HepG2 (cell line): ENCODE data around the gene SPRR5. TPM values are rescaled to one million over a fixed set of nuclear protein-coding genes. Genes with fewer than 3 reads are reported as not detected.

Experiments
- ATAC-seq: fragments of 200-7000 bp; cut with Tn5 transposase; 3 replicates; pipeline ENCODE4 v1.9.1; 2020; ENCODE audit warnings: mild to moderate bottlenecking, moderate library complexity
- BruUV-seq: library from RNA; stranded (reverse); fragments of 400-500 nt; replicated peaks from 2 replicates; lab custom pipeline; 2021; lab: Mats Ljungman, UMichigan
- CTCF ChIA-PET: fragments of 300-600 bp; formaldehyde crosslinking; extraction: SDS; loops from one replicate; lab custom pipeline; 2021; ENCODE audit warnings: low total read pairs, inconsistent platforms, low intra/inter-chr PET ratio; lab: Yijun Ruan, JAX
- POLR2A ChIA-PET: fragments of 350-600 bp; sonication (Branson Sonifier 250); formaldehyde crosslinking; loops from one replicate; lab custom pipeline; 2020; ENCODE audit warnings: antibody characterized with exemption, inconsistent platforms; lab: Yijun Ruan, JAX
- DNase-seq: peaks from one replicate; pipeline ENCODE4 v3.0.0-alpha.2; 2015; ENCODE audit warnings: low spot score
- FAIRE-seq: peaks from 3 replicates; lab custom pipeline; 2011; peaks lifted over from hg19 to GRCh38; lab: Jason Lieb, UNC
- H2AFZ ChIP-seq: one replicate; pipeline ENCODE4 v1.6.1; 2011; ENCODE audit warnings: low read length, inconsistent platforms
- H3K27ac ChIP-seq: fragments of 300-600 bp; 3 replicates; pipeline ENCODE4 v1.8.0; 2011; ENCODE audit warnings: mixed run types, mild to moderate bottlenecking, mixed read lengths, low read length, inconsistent platforms; ENCODE audit not compliant: insufficient read depth; ENCODE audit errors: extremely low read length
- H3K27me3 ChIP-seq, 2 experiments: fragments of 200-600 bp in 1 of 2; 2 replicates in 1 of 2; 3 replicates in 1 of 2; pipeline versions ENCODE4 v1.6.0 to v1.8.0; 2011; ENCODE audit warnings: low read length in 2 of 2, mild to moderate bottlenecking in 2 of 2, moderate library complexity in 2 of 2, inconsistent platforms in 1 of 2; ENCODE audit not compliant: insufficient read depth in 2 of 2, control insufficient read depth in 1 of 2
- H3K36me3 ChIP-seq, 2 experiments: fragments of 200-600 bp in 1 of 2; replicated peaks in 1 of 2; 2 replicates in 1 of 2; 3 replicates in 1 of 2; pipeline versions ENCODE4 v1.5.1 to v1.8.0; 2011; ENCODE audit warnings: low read length in 2 of 2, inconsistent platforms in 1 of 2; ENCODE audit not compliant: insufficient read depth in 2 of 2, control insufficient read depth in 1 of 2
- H3K4me1 ChIP-seq: 2 replicates; pipeline ENCODE4 v1.5.1; 2012; ENCODE audit warnings: low read length, inconsistent platforms; ENCODE audit not compliant: insufficient read depth
- H3K4me2 ChIP-seq: 2 replicates; pipeline ENCODE4 v1.6.0; 2011; ENCODE audit warnings: low read depth, low read length, inconsistent platforms
- H3K4me3 ChIP-seq, 3 experiments: fragments of 200-600 bp in 1 of 3; sonication (generic), shearing (Covaris generic) in 1 of 3; replicated peaks in 1 of 3; 2 replicates each; pipeline ENCODE4 v1.5.1; 2011 to 2016; ENCODE audit warnings: low read length in 3 of 3, inconsistent platforms in 2 of 3, low read depth in 2 of 3, mild to moderate bottlenecking in 2 of 3, control low read depth in 1 of 3, mixed read lengths in 1 of 3; ENCODE audit not compliant: insufficient read depth in 1 of 3
- H3K79me2 ChIP-seq: one replicate; pipeline ENCODE4 v1.6.1; 2011; ENCODE audit warnings: low read length, inconsistent platforms; ENCODE audit not compliant: insufficient read depth
- H3K9ac ChIP-seq: 2 replicates; pipeline ENCODE4 v1.6.0; 2011; ENCODE audit warnings: mild to moderate bottlenecking, low read depth, low read length, inconsistent platforms; ENCODE audit not compliant: insufficient read depth
- H3K9me3 ChIP-seq: 2 replicates; pipeline ENCODE4 v1.5.1; 2012; ENCODE audit warnings: mild to moderate bottlenecking, low read length
- H4K20me1 ChIP-seq: 2 replicates; pipeline ENCODE4 v1.6.0; 2011; ENCODE audit warnings: inconsistent platforms, mild to moderate bottlenecking, low read length, moderate library complexity; ENCODE audit not compliant: insufficient read depth
- FOXK2 ChIP-seq: fragments of 450-650 bp; IDR thresholded peaks from 2 replicates; pipeline ENCODE4 v1.6.1; 2016
- GTF2F1 ChIP-seq: fragments of 150-350 bp; IDR thresholded peaks from 2 replicates; pipeline ENCODE4 v1.6.1; 2014; ENCODE audit warnings: low read length
- MBNL3 ChIP-seq: fragments of 250-450 bp; sonication (Bioruptor Pico); conservative IDR thresholded peaks from 2 replicates; pipeline ENCODE4 v1.8.0; 2022; ENCODE audit warnings: mild to moderate bottlenecking, inconsistent platforms
- SMARCE1 ChIP-seq: fragments of 450-650 bp; IDR thresholded peaks from 2 replicates; pipeline ENCODE4 v1.6.1; 2017; ENCODE audit warnings: borderline replicate concordance
- SUZ12 ChIP-seq: fragments of 150-350 bp; IDR thresholded peaks from 2 replicates; pipeline ENCODE4 v1.6.1; 2014; ENCODE audit warnings: low read depth, low read length
- XRCC5 ChIP-seq: fragments of 200-400 bp; formaldehyde crosslinking; optimal IDR thresholded peaks from 2 replicates; pipeline ENCODE3; 2017; ENCODE audit warnings: mild to moderate bottlenecking, low read length
- YEATS4 ChIP-seq: sonication (generic); formaldehyde crosslinking; IDR thresholded peaks from 2 replicates; pipeline ENCODE4 v1.4.0; 2020; ENCODE audit warnings: missing genetic modification reagents, borderline replicate concordance
- ZKSCAN1 ChIP-seq: fragments of 150-350 bp; IDR thresholded peaks from 2 replicates; pipeline ENCODE4 v1.6.1; 2014; ENCODE audit warnings: low read length
- ZNF121 ChIP-seq: sonication (generic); formaldehyde crosslinking; IDR thresholded peaks from 2 replicates; pipeline ENCODE4 v1.5.0; 2020; ENCODE audit warnings: mild to moderate bottlenecking, missing genetic modification reagents
- ZNF180 ChIP-seq: sonication (generic); formaldehyde crosslinking; IDR thresholded peaks from 2 replicates; pipeline ENCODE4 v1.4.0; 2020; ENCODE audit warnings: low read depth, missing genetic modification reagents, borderline replicate concordance
- ZNF616 ChIP-seq: sonication (generic); formaldehyde crosslinking; IDR thresholded peaks from 2 replicates; pipeline ENCODE4 v1.5.0; 2020; ENCODE audit warnings: low read depth, mild to moderate bottlenecking, missing genetic modification reagents
- ZNF644 ChIP-seq: IDR thresholded peaks from 2 replicates; pipeline ENCODE4 v1.6.1; 2016; ENCODE audit warnings: low read depth
- WGBS: methylation state at CpG from one replicate; pipeline ENCODE4 v1.1.6; 2017; ENCODE audit warnings: low lambda C conversion rate; 5-methylcytosine and 5-hydroxymethylcytosine counted together
- in situ Hi-C: cut with HindIII; loops from 2 replicates; pipeline ENCODE4 v1.10.0; 2017; ENCODE audit warnings: low pct_unique_long_range_greater_than_20kb; ENCODE audit not compliant: extremely low pct_ligation_motif_present
- intact Hi-C: fragments of 100-400 bp; cut with micrococcal nuclease; formaldehyde crosslinking; loops from one replicate; pipeline ENCODE4 v1.10.0; 2022; ENCODE audit not compliant: unreplicated experiment
- polyA plus RNA-seq, 8 experiments: library from polyadenylated mRNA; depleted of rRNA in 3 of 8; stranded (reverse) in 7 of 8; unstranded in 1 of 8; fragments of >200 nt; fragmentation: Illumina TruSeq in 4 of 8; extraction: Trizol in 4 of 8; gene quantifications; 2 replicates each; pipeline versions ENCODE4 v1.2.1 to v1.2.3, GENCODE V29; 2011 to 2016; ENCODE audit warnings: low read depth in 4 of 8, missing spikeins in 1 of 8, mixed read lengths in 1 of 8; ENCODE audit not compliant: insufficient read depth in 1 of 8
- total RNA-seq, 5 experiments: library from RNA; depleted of rRNA; stranded (reverse); fragments of >200 nt; fragmentation: Illumina TruSeq; extraction: Trizol; gene quantifications; 2 replicates each; pipeline ENCODE4 v1.2.3, GENCODE V29; 2016; ENCODE audit warnings: low read depth in 1 of 5
- TF ChIP-seq, protein P1 (sequence below): sonication (generic); formaldehyde crosslinking; IDR thresholded peaks from 2 replicates; pipeline ENCODE4 v1.4.0; 2020; ENCODE audit warnings: mild to moderate bottlenecking, missing genetic modification reagents
- TF ChIP-seq, protein P2 (sequence below): sonication (generic); formaldehyde crosslinking; IDR thresholded peaks from 2 replicates; pipeline ENCODE4 v1.8.1; 2022; ENCODE audit warnings: low read depth, mild to moderate bottlenecking, missing genetic modification reagents
- TF ChIP-seq, protein P3 (sequence below): sonication (generic); formaldehyde crosslinking; IDR thresholded peaks from 2 replicates; pipeline ENCODE4 v1.4.0; 2020; ENCODE audit warnings: mild to moderate bottlenecking, missing genetic modification reagents
- TF ChIP-seq, protein P4 (sequence below): sonication (generic); formaldehyde crosslinking; IDR thresholded peaks from 2 replicates; pipeline ENCODE4 v1.5.0; 2020; ENCODE audit warnings: mild to moderate bottlenecking, missing genetic modification reagents

SPRR5 gene
- total and polyA plus RNA-seq, 2 of the 13 experiments (the other 11 are each of a cell fraction or from before 2014, with no cell fraction given) = not detected

DNA sequence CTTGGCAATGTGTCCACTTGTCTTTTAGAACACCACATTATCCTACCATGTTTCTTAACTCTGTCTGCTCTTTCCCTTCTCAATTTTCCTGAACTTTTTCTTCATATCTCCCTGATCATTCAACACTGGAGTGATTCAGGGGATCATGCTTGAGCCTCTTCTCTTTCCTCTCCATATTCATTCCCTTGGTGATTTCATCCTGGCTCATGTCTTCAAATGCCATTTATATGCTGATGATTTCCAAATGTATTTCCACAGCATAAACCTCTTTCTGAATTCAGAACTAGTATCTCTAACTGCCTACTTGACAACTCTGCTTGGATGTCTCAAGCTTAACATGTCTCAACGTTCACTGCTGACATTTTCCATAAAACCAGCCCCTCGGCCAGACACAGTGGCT is 47.1 kb upstream of the SPRR5 start:
- 0% methylated on average over 2 of the region's 2 CpGs for WGBS
- intact Hi-C loops = loop anchor here (10.0 kb wide), 1 partner anchor 55 kb away; no protein-coding TSS in a partner anchor
- Histone ChIP-seq H3K9ac (no peak overlapping the region), H2AFZ (no peak overlapping the region), H3K79me2 (no peaks in the 10 kb centered on the region), H3K4me2 (no peak overlapping the region), H3K27ac (no peak overlapping the region), H3K9me3 (no peaks in the 10 kb centered on the region), H3K4me3 (no peak overlapping the region), H3K27me3 (peaks cover 0 to 7% of the 10 kb centered on the region in 2 experiments; a peak in 1 of 5 replicates), H3K36me3 (no peaks in the 10 kb centered on the region), H3K4me1 (no peaks in the 10 kb centered on the region), H4K20me1 (no peaks in the 10 kb centered on the region)
- POLR2A ChIA-PET = no interaction called here
- no TSS peak for BruUV-seq
- in situ Hi-C loops = no loop called here
- TF ChIP-seq YEATS4 (CRISPR knock-in tag) (no peak), FOXK2 (no peak), SMARCE1 (no peak), GTF2F1 (no peak), MBNL3 (CRISPR knock-in tag) (no peak), SUZ12 (no peak), ZKSCAN1 (no peak), ZNF180 (CRISPR knock-in tag) (no peak), ZNF616 (CRISPR knock-in tag) (no peak), ZNF644 (CRISPR knock-in tag) (no peak), XRCC5 (no peak), ZNF121 (CRISPR knock-in tag) (no peak)
- TF ChIP-seq, protein P1, sequence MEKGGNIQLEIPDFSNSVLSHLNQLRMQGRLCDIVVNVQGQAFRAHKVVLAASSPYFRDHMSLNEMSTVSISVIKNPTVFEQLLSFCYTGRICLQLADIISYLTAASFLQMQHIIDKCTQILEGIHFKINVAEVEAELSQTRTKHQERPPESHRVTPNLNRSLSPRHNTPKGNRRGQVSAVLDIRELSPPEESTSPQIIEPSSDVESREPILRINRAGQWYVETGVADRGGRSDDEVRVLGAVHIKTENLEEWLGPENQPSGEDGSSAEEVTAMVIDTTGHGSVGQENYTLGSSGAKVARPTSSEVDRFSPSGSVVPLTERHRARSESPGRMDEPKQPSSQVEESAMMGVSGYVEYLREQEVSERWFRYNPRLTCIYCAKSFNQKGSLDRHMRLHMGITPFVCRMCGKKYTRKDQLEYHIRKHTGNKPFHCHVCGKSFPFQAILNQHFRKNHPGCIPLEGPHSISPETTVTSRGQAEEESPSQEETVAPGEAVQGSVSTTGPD (CRISPR knock-in tag) = no peak
- TF ChIP-seq, protein P2, sequence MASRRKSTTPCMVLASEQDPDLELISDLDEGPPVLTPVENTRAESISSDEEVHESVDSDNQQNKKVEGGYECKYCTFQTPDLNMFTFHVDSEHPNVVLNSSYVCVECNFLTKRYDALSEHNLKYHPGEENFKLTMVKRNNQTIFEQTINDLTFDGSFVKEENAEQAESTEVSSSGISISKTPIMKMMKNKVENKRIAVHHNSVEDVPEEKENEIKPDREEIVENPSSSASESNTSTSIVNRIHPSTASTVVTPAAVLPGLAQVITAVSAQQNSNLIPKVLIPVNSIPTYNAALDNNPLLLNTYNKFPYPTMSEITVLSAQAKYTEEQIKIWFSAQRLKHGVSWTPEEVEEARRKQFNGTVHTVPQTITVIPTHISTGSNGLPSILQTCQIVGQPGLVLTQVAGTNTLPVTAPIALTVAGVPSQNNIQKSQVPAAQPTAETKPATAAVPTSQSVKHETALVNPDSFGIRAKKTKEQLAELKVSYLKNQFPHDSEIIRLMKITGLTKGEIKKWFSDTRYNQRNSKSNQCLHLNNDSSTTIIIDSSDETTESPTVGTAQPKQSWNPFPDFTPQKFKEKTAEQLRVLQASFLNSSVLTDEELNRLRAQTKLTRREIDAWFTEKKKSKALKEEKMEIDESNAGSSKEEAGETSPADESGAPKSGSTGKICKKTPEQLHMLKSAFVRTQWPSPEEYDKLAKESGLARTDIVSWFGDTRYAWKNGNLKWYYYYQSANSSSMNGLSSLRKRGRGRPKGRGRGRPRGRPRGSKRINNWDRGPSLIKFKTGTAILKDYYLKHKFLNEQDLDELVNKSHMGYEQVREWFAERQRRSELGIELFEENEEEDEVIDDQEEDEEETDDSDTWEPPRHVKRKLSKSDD (CRISPR knock-in tag) = no peak
- TF ChIP-seq, protein P3, sequence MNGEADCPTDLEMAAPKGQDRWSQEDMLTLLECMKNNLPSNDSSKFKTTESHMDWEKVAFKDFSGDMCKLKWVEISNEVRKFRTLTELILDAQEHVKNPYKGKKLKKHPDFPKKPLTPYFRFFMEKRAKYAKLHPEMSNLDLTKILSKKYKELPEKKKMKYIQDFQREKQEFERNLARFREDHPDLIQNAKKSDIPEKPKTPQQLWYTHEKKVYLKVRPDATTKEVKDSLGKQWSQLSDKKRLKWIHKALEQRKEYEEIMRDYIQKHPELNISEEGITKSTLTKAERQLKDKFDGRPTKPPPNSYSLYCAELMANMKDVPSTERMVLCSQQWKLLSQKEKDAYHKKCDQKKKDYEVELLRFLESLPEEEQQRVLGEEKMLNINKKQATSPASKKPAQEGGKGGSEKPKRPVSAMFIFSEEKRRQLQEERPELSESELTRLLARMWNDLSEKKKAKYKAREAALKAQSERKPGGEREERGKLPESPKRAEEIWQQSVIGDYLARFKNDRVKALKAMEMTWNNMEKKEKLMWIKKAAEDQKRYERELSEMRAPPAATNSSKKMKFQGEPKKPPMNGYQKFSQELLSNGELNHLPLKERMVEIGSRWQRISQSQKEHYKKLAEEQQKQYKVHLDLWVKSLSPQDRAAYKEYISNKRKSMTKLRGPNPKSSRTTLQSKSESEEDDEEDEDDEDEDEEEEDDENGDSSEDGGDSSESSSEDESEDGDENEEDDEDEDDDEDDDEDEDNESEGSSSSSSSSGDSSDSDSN (CRISPR knock-in tag) = no peak
- TF ChIP-seq, protein P4, sequence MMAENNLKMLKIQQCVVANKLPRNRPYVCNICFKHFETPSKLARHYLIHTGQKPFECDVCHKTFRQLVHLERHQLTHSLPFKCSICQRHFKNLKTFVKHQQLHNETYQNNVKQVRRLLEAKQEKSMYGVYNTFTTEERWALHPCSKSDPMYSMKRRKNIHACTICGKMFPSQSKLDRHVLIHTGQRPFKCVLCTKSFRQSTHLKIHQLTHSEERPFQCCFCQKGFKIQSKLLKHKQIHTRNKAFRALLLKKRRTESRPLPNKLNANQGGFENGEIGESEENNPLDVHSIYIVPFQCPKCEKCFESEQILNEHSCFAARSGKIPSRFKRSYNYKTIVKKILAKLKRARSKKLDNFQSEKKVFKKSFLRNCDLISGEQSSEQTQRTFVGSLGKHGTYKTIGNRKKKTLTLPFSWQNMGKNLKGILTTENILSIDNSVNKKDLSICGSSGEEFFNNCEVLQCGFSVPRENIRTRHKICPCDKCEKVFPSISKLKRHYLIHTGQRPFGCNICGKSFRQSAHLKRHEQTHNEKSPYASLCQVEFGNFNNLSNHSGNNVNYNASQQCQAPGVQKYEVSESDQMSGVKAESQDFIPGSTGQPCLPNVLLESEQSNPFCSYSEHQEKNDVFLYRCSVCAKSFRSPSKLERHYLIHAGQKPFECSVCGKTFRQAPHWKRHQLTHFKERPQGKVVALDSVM (CRISPR knock-in tag) = no peak
- FAIRE-seq = no peak
- DNase-seq = no peak
- no peak for ATAC-seq
- CTCF ChIA-PET = no interaction called here
